Bone marrow (tissue), 2 donors: Measurements from ENCODE around the gene PALM3.

Experiments used
- DNase-seq, 2 donors: peaks; one replicate each; lab custom pipeline; 2025; lab: John Stamatoyannopoulos, UW

Gene PALM3

DNA sequence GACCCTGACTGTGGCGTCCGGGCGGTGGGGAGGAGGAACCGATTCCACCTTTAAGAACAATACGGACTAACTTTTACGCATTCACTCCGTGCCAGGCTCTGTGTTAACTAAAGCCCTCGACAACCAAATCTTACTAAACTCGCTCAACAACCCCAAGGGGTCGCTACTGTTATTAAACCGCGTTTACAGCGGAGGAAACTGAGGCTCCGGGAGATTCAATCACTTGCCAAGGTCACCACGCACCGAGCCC lies 27.5 kb upstream of the PALM3 start:
- DNase-seq, result no peak

DNA sequence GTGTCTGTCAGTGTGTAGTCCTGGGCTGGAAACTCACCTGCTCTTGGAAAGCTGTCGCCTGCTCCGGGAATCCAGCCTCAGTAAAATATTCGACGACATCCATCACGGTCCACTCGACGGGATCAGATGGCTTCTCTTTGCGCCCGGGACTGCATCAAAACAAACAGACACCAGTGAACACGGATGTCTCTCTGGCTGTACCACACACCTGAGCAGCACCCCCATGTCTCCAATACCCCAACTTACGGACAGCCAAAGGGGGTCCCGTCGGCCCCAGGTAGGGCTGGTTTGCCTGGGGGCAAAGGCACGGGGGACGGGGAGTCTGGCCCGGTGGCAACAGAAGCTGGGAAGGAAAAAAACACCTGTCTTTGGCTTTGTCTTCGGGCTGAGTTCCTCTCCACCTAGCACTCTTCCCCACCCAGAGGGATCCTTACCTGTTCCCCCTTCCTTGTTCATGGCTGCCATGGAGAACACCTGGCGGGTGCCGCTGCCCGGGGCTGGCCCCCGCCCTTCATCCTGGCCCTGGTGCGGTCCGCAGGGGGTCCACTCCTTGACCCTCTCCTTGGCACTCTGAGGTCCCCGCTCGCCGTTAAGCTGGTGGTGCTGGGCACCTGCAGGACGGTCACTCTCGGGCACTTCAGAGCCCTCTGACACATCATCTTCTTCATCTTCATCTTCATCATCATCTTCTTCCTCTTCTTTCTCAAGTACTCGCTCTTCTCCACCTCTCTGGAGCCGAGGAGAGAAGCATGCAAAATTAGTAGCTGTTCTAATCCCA lies 26.9 kb upstream of the PALM3 start:
- DNase-seq, result no peak

DNA sequence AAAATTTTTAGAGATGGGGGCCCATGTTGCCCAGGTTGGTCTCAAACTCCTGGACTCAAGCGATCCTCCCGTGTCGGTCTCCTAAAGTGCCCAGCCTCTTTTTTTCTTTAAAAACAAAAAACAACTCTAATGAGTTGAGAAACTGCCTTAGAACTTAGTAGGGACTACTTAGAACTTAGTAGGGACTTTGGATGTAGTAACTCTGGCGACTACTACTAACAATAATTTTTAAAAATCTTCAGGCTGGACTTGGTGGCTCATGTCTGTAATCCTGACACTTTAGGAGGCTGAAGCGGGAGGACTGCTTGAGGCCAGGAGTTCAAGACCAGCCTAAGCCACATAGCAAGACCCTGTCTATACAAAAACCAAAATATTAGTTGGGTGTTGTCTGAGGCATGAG lies 24.2 kb upstream of the PALM3 start:
- no peak for DNase-seq

DNA sequence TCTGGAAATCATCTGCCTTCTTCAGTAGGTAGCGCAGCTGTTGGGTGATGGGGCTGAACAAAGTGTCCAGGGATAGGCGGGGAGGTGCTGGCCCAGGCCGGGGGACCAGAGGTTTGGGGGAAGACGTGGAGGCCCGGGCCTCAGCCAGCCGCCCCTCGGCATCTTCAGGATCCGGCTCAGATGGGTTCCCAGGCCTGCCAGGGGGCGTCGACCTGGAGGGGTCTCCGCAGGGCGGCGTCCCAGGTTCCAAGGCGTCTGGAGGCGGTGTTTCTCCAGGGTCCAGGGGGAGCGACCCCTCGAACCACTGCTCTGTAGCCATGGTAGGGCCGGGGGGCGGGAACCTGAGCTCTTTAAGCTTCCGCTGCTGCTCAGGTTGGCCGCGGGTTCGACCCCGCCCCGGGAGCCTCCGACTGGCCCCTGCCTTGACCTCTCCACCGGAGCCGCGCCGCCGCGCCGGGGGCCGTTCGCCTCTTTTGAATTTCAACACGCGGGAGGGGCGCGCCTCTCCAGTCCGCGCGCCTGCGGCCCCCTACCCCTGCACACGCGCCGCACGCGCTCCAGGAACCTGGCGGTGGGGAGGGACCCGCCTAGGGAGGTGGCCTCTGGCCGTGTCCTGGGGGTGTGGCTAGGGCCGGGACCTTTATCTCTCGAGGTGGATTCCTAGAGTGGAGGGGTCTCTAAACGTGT lies 23.6 kb upstream of the PALM3 start, which contains the start of gene C19orf67:
Gene C19orf67, minus strand, starts transcription at position 475 of the 687 bp plus-strand sequence. Its CDS starts 156 bp downstream, at position 319.
- DNase-seq, result no peak

DNA sequence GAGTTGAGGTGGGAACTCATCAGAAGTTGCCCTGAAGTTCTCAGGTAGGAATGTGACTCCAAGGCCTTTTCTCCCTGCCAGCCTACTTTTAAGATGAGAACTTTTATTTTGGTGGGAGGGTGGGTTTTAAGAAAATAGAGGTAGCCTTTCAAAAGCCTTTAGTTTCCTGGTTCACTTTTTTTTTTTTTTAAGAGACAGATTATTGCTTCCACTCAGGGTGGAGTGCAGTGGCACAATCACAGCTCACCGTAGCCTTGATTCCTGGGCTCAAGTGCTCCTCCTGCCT lies 20.7 kb upstream of the PALM3 start:
- no peak for DNase-seq

DNA sequence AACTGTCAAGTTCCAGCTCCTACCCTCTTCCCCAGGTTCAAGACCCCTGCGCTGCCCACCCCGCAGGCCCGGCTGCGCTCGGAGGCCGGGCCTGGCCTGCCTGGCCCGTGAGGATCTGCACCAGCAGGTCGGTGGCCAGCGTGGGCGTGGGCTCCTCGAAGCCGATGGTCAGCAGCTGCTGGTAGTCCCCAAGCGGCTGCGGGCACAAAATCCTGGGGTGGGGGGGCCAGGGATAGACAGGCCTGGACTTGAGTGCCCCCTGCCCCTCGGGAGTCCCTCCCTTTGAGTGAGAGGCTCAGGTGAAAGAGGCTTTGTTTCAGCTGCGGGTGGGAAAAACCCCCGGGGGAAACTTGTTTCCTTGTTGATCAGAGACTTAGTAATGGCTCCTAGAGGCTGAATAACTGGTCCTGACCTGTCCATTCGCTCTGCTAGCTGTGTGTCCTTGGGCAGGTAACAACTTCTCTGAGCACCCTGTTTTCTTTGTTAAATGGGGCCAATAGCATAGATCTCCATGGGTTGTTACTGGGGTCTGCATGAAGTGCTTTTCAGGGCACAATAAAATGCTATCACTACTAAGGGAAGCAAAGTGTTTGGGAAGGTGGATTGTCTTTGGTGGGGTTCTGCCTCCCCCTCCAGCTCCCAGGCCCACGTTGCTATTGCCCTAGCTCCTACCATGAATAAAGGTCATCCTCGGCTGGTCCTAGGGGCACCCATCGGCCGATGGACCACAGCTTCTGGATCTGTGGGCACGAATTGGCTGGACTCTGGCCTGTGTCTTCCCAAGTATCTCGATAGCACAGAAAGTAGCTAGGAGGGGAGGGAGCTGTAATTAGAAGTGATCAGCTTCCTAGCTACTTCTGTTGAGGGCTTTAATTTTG lies 20.2 kb upstream of the PALM3 start:
- DNase-seq, result no peak

GRCh38 chr19:14080887-14081796 lies 19.3 kb upstream of the PALM3 start:
- peak; percentile 91 to 99 for DNase-seq

GRCh38 chr19:14078411-14078810 lies 16.5 kb upstream of the PALM3 start:
- no peak for DNase-seq

DNA sequence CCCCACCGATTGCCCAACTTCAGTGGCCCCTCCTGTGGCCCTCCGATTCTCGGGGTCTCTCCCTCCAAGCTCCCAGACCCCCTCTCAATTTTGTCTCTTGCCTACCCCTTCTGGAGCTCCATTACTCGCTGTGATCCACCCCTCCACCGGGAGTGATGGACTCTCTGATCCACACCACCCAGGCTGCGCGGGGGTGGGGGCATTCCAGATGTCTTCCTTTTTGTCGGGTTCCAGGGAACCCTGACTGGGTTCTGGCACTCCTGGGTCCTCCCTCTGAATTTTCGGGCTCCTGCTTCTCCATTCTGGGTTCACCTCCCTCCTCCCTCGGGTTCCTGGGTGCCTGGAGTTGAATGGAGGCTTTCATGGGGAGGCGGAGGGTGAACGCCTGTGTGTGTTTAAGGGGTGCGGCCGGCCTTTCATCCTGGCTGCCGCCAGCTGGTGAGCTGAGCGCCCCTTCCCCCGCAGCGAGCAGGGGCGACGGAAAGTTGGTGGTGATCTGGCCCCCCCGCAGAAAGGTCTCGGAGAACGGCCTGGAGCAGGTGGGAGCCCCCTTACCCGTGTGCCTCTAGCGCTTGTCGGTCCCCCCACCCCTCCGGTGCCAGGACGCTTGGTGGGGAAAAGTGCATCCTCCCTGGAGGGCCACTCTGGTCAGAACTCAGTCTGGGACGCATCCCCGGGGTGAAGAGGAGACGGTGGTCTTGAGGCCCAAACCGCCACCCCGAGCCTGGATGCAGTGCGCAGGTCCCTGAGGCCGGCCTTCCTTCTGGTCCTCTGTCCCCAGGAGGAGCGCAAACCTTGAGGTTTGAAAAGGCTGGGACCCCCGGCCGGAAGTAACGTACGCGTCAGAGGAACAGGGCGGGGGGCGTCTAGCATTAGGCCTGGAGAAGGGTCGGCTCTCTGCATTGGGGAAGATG lies 12.3 kb upstream of the PALM3 start:
- peak in 1 of 2 donors; percentile 59 for DNase-seq

- DNase-seq, result peak in 1 of 2 donors; percentile 82
Measured at GRCh38 chr19:14073261-14073924, 11.5 kb upstream of the PALM3 start.

DNA sequence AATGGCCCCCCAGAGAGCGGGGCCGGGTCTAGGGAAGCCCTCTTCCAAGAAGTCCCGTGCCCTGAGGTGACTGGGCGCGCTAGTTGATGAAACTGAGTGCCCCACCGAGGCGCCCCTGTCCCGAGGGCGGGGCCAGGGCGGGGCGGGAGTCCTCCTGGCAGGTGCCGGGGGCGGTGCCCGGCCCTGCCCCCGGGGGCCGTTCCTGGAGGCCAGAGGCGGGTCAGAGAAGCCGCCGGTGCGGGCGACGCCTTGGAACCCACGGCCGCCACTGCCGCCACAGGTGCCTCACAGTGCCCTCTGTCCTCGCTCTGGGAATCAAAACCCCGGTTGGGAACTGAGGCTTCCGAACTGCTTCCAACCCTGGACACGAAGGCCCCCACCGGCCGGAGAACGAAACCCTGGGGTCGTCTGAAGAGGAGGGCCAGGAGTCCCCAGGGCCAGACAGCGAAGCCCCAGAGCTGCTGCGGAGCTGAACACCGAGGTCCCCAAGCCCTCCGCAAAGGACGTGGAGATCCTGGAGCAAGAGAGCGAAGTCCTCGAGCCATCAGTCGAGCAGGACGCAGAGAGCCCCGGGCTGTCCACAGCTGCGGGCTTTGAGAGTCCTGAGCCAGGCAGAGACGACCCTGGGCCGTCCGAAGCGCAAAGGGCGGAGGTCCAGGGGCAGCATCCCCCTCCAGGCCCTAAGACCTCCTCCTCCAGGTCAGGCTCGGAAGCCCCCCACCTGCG lies 10.8 kb upstream of the PALM3 start, which contains the start of gene MISP3:
Gene MISP3, plus strand, starts transcription at position 252 of the 726 bp plus-strand sequence. CDS start 524 bp downstream, outside the sequence.
- DNase-seq, result peak in 1 of 2 donors; percentile 49

- DNase-seq, result no peak
Measured at GRCh38 chr19:14070268-14071050, 8.6 kb upstream of the PALM3 start.

DNA sequence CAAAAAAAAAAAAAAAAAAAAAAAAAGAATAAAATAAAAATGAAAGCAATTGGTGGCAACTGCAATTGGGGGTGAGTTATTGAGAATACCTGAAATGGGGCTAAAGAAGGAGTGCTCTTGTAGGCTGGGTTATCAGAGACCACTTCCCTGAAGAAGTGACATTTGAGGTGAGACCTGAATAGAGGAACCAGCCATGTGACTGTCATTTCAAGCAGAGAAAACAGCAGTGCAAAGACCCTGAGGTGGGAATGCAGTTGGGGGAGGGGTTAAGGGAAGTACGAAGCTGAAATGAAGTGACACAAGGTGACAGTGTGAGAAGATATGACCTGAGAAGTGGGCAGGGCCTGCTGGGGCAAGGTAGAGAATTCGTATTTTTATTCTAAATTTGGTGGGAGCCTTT lies 4.3 kb upstream of the PALM3 start:
- DNase-seq, result no peak

DNA sequence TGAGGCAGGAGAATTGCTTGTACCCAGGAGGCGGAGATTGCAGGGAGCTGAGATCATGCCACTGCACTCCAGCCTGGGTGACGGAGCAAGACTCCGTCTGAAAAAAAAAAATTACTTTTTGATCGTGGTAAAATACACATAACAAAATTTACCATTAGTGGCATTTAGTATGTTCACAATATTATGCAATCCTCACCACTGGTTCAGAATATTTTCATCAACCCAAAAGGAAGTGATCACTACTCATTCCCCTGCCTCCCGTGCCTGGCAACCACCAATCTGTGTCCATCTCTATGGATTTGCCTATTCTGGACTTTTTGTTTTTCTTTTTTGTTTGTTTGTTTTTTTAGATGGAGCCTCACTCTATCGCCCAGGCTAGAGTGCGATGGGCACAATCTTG lies 1.2 kb upstream of the PALM3 start:
- DNase-seq, result no peak

DNA sequence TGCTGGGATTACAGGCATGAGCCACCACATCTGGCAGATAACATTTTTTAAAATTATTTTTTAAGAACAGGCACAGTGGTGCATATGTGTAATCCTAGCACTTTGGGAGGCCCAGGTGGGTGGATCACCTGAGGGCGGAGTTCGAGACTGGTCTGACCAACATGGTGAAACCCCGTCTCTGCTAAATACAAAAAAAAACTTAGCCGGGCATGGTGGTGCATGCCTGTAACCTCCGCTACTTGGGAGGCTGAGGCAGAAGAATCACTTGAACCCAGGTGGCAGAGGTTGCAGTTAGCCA lies 631 bp upstream of the PALM3 start:
- DNase-seq, result no peak

DNA sequence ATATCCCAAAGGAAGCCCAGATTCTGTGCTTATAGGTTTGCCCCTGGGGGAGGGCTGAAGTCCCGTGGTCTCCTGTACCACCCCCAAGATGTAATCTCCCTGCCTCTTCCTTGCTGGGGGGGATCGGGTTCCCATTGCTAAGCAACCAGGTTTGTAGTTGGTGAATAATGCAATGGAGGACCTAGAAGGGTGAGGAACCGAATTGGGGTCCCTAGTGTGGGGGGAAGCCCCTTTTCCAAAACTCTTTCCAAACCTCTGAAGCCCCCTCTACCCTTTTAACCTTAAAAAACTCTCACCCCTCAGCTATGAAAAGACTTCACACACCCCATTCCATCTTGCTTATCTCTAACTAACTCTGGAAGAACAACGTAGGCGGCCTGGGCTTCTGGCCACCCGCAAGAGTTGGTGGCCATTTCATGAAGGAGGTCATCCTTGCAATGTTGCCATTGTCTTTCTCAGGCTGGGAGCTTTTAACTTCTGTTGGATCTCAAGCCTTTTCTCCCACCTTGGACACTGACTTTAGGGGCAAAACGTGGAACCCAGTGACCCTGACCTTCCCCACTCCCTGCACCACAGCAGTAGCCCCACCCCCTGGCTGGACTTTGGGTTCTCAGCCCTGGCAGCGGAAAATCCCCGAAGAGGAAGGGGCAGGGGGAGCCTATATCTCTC lies 661 bp downstream of the PALM3 start:
- no peak for DNase-seq

DNA sequence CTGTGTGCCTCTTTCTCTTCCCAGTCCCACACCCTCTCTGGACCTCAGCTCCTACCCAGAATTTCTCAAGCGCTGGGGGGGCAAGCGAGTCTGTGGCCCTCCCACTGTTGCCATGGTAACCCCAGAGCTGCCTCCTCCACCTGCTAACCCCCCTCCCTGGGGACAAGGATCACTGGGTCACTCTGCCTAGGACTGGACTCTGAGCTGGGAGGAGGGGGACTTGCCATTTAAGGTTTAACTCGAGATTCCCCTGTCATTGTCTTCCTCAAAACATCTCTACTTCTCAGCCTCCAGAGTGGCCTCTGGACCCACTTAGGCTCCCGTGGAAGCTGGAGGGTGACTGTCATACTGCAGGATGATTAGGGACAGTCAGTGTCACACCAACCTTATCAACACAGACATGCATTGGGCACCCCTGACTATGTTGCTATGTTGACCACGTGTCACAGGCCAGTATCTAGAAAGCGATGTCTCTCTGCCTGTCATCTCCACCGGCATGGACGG lies 2.2 kb downstream of the PALM3 start:
- DNase-seq, result no peak

GRCh38 chr19:14059093-14059480 lies 2.8 kb downstream of the PALM3 start:
- DNase-seq, result no peak
